Caco-2 (cell line): ENCODE measurements around the gene GPC5. TPM values are rescaled to one million over a fixed set of nuclear protein-coding genes. Genes with fewer than 3 reads are reported as not detected.

ENCODE experiments used
- BruUV-seq: library from RNA; stranded (reverse); fragments of 400-500 nt; replicated peaks from 2 replicates; lab custom pipeline; 2021; lab: Mats Ljungman, UMichigan
- CTCF ChIA-PET: fragments of 300-600 bp; sonication (Branson Sonifier 250); formaldehyde crosslinking; loops from one replicate; lab custom pipeline; 2022; ENCODE audit warnings: antibody characterized with exemption; lab: Charles Lee
- POLR2A ChIA-PET: fragments of 300-600 bp; sonication (Branson Sonifier 250); formaldehyde crosslinking; loops from one replicate; lab custom pipeline; 2022; ENCODE audit warnings: antibody characterized with exemption; lab: Charles Lee
- DNase-seq, 2 experiments: peaks; one replicate each; pipeline versions ENCODE4 v3.0.0 to v3.0.0-alpha.2; 2020 to 2022
- H3K27me3 ChIP-seq: replicated peaks from 2 replicates; pipeline ENCODE4 v1.6.0; 2011; ENCODE audit warnings: low read length; ENCODE audit not compliant: control insufficient read depth, insufficient read depth
- H3K36me3 ChIP-seq: 2 replicates; pipeline ENCODE4 v1.5.1; 2011; ENCODE audit warnings: low read length; ENCODE audit not compliant: control insufficient read depth, insufficient read depth
- H3K4me1 ChIP-seq: fragments of 250-450 bp; sonication (Bioruptor Pico); 2 replicates; pipeline ENCODE4 v1.5.1; 2020; ENCODE audit warnings: mild to moderate bottlenecking
- H3K4me3 ChIP-seq: 2 replicates; pipeline ENCODE4 v1.5.1; 2011; ENCODE audit warnings: low read depth, mild to moderate bottlenecking, control low read depth, low read length
- H3K9me3 ChIP-seq: fragments of 250-450 bp; sonication (Bioruptor Pico); 2 replicates; pipeline ENCODE4 v1.5.1; 2020; ENCODE audit warnings: mild to moderate bottlenecking, moderate library complexity
- H3K27ac Mint-ChIP-seq: one replicate; pipeline ENCODE4 v1.8.0; 2022; ENCODE audit warnings: mixed read lengths; ENCODE audit not compliant: unreplicated experiment
- H3K27me3 Mint-ChIP-seq: one replicate; pipeline ENCODE4 v1.8.0; 2022; ENCODE audit warnings: mixed read lengths; ENCODE audit not compliant: insufficient read depth, unreplicated experiment
- H3K36me3 Mint-ChIP-seq: one replicate; pipeline ENCODE4 v1.8.0; 2022; ENCODE audit warnings: mild to moderate bottlenecking, mixed read lengths; ENCODE audit not compliant: insufficient read depth, unreplicated experiment
- H3K4me1 Mint-ChIP-seq: one replicate; pipeline ENCODE4 v1.8.0; 2022; ENCODE audit warnings: low read depth, mixed read lengths; ENCODE audit not compliant: unreplicated experiment
- H3K4me3 Mint-ChIP-seq: one replicate; pipeline ENCODE4 v1.8.0; 2022; ENCODE audit warnings: mild to moderate bottlenecking, moderate library complexity, mixed read lengths; ENCODE audit not compliant: unreplicated experiment
- H3K9me3 Mint-ChIP-seq: one replicate; pipeline ENCODE4 v1.8.0; 2022; ENCODE audit warnings: mixed read lengths; ENCODE audit not compliant: unreplicated experiment
- CTCF ChIP-seq, 2 experiments: fragments of 200-600 bp in 1 of 2; IDR thresholded peaks; 1 replicate in 1 of 2; 2 replicates in 1 of 2; pipeline versions ENCODE4 v1.5.1 to v1.8.0; 2011 to 2022; ENCODE audit warnings: antibody characterized with exemption in 1 of 2, control low read depth in 1 of 2, inconsistent platforms in 1 of 2, low read depth in 1 of 2, low read length in 1 of 2, mild to moderate bottlenecking in 1 of 2, moderate library complexity in 1 of 2; ENCODE audit not compliant: insufficient read depth in 1 of 2, severe bottlenecking in 1 of 2, unreplicated experiment in 1 of 2
- intact Hi-C: fragments of 100-400 bp; cut with micrococcal nuclease; formaldehyde crosslinking; loops from one replicate; pipeline ENCODE4 v1.10.0; 2022; ENCODE audit not compliant: unreplicated experiment
- total RNA-seq: library from RNA; stranded (reverse); gene quantifications from 2 replicates; pipeline ENCODE4 v1.2.3, GENCODE V29; 2022

Gene GPC5
- total RNA-seq, 1 experiment from 2014 or later = 4.1 TPM

GRCh38 chr13:91459485-91459884 is 61.1 kb downstream of the GPC5 start:
- Mint-ChIP-seq H3K27ac (no peak overlapping the region), H3K36me3 (no peaks in the 10 kb centered on the region), H3K9me3 (no peaks in the 10 kb centered on the region), H3K27me3 (no peaks in the 10 kb centered on the region), H3K4me3 (no peak overlapping the region), H3K4me1 (no peaks in the 10 kb centered on the region)
- no peak for TF ChIP-seq CTCF (IDR thresholded peaks at IDR 0.05; ENCODE audit: insufficient read depth in 1 of 2, low read depth in 1 of 2, low read length in 1 of 2, severe bottlenecking in 1 of 2, unreplicated experiment in 1 of 2)
- H3K4me3 ChIP-seq = no peak overlapping the region
- DNase-seq = peak in 1 of 2 experiments; percentile 6
- intact Hi-C loops = loop anchor here (1.0 kb wide), 1 partner anchor 78 kb away; no protein-coding TSS in a partner anchor
- no peaks in the 10 kb centered on the region for H3K9me3 ChIP-seq
- H3K27me3 ChIP-seq = no peaks in the 10 kb centered on the region
- H3K4me1 ChIP-seq = no peaks in the 10 kb centered on the region
- ChIA-PET CTCF (interaction anchor here (1.0 kb wide), 1 partner anchor 78 kb away, joined by 5 read pairs; no protein-coding TSS in a partner anchor), POLR2A (no interaction called here)
- BruUV-seq = no TSS peak
- no peaks in the 10 kb centered on the region for H3K36me3 ChIP-seq

GRCh38 chr13:91464336-91464735 is 65.9 kb downstream of the GPC5 start:
- no peaks in the 10 kb centered on the region for H3K36me3 ChIP-seq
- no peaks in the 10 kb centered on the region for H3K9me3 Mint-ChIP-seq
- POLR2A ChIA-PET = no interaction called here

GRCh38 chr13:91467236-91467635 is 68.8 kb downstream of the GPC5 start:
- Histone ChIP-seq H3K36me3 (no peaks in the 10 kb centered on the region), H3K27me3 (no peaks in the 10 kb centered on the region), H3K4me3 (no peak overlapping the region), H3K9me3 (no peaks in the 10 kb centered on the region), H3K4me1 (no peaks in the 10 kb centered on the region; the same call in 1 of the 2 replicates)
- Mint-ChIP-seq H3K9me3 (no peaks in the 10 kb centered on the region), H3K4me3 (no peak overlapping the region), H3K36me3 (no peaks in the 10 kb centered on the region), H3K27ac (no peak overlapping the region), H3K27me3 (no peaks in the 10 kb centered on the region), H3K4me1 (no peaks in the 10 kb centered on the region)
- no peak for DNase-seq
- CTCF ChIA-PET = no interaction called here
- no TSS peak for BruUV-seq
- POLR2A ChIA-PET = no interaction called here
- intact Hi-C loops = no loop called here
- no peak for TF ChIP-seq CTCF (IDR thresholded peaks at IDR 0.05; ENCODE audit: insufficient read depth in 1 of 2, low read depth in 1 of 2, low read length in 1 of 2, severe bottlenecking in 1 of 2, unreplicated experiment in 1 of 2)

More at GRCh38 chr13:91464336-91464735, 65.9 kb downstream of the GPC5 start:
- no peaks in the 10 kb centered on the region for H3K27me3 ChIP-seq
- no peaks in the 10 kb centered on the region for H3K9me3 ChIP-seq
- Mint-ChIP-seq H3K4me1 (no peaks in the 10 kb centered on the region), H3K27me3 (no peaks in the 10 kb centered on the region), H3K27ac (no peak overlapping the region), H3K4me3 (no peak overlapping the region), H3K36me3 (no peaks in the 10 kb centered on the region)
- intact Hi-C loops = loop anchor here (5.0 kb wide), 1 partner anchor 318 kb away; no protein-coding TSS in a partner anchor
- no peak overlapping the region for H3K4me3 ChIP-seq
- CTCF ChIA-PET = no interaction called here
- BruUV-seq = no TSS peak
- no peak for DNase-seq
- H3K4me1 ChIP-seq = no peaks in the 10 kb centered on the region; the same call in 1 of the 2 replicates
- no peak for TF ChIP-seq CTCF (IDR thresholded peaks at IDR 0.05; ENCODE audit: insufficient read depth in 1 of 2, low read depth in 1 of 2, low read length in 1 of 2, severe bottlenecking in 1 of 2, unreplicated experiment in 1 of 2)
